Stimulated activated CD4-positive, alpha-beta T cell treated with anti-CD3 and anti-CD28 coated beads, Interleukin-2, amount 100 ng/mL, for 24 hours (primary cell): ENCODE data around the gene ZNF408.

Source experiments
- DNase-seq, 2 donors: peaks; one replicate each; pipeline ENCODE4 v3.0.0-alpha.2; 2020

The ZNF408 gene

DNA sequence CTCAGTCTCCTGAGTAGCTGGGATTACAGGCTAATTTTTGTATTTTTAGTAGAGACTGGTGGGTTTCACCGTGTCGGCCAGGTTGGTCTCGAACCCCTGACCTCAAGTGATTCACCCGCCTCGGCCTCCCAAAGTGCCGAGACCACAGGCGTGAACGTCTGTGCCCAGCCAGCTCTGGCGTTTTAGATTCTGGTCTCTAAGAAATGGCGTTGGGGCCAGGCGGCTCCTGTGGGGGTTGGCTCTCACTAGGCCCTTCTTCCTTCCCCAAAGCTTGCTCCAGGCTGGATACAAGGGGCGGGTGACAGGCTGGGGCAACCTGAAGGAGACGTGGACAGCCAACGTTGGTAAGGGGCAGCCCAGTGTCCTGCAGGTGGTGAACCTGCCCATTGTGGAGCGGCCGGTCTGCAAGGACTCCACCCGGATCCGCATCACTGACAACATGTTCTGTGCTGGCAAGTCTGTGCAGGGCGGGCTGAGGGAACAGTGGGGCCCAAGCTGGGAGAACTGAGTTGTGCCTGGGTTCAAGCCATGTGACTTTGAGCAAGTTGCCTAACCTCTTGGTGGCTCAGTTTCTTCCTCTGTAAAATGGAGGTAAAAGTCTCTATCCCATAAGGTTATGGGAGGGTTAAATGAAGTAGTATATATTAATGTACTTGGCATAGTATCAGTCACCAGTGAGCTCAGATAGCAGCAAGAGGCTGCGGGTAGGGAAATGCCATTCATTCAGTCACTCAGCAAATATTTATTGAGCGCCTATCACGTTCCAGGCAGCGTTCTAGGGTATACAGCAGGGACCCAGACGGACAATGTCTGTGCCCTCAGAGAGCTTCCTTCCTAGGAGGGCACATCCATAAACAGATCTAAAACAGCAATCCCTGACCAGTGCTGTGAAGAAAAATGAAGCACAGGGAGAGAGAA lies 28.5 kb downstream of the ZNF408 start:
- DNase-seq: no peak

DNA sequence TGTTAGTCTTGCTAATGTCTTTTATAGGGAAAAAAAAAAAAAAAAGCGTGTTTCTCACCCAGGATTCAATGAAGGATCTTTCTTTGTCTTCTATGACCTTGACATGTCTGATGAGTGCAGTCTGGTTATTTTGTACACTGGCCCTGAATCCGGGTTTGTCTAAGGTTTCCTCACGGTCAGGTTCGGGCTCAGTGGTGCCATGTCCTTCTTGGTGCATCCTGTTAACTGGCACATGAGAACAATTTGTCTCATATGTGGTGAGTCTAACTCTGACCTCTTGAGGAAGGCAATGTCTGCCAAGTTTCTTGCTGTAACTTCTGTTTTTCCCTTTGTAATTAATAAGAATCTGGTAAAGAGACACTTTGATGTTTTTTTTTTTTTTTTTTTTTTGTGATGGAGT lies 30.7 kb downstream of the ZNF408 start:
- DNase-seq: no peak

DNA sequence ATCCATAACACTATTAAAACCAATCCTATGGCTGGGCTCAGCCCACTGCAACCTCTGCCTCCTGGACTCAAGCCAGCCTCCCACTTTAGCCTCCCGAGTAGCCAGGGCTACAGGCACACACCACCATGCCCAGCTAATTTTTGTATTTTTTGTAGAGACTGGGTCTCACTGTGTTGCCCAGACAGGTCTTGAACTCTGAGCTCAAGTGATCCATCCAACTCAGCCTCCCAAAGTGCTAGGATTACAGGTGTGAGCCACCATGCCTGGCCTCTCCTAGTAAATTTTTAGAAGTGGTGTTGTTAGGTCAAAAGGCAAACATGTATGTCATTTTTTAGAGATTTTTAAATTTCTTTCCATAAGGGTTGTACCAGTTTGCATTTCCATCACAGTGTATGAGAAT lies 32.4 kb downstream of the ZNF408 start:
- DNase-seq: no peak

DNA sequence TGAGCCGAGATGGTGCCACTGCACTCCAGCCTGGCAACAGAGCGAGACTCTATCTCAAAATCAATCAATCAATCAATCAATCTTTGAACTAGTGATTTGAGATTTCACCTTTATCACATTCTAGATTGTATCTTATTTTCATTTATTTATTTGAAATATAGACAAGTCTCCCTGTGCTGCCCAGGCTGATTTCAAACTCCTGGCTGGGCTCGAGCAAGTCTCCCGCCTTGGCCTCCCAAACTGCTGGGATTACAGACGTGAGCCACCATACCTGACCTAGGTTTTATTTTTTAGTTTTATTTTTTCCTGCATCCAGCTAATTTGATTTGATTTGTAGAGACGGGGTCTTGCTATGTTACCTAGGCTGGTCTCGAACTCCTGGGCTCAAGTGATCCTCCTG lies 35.3 kb downstream of the ZNF408 start:
- no peak for DNase-seq

DNA sequence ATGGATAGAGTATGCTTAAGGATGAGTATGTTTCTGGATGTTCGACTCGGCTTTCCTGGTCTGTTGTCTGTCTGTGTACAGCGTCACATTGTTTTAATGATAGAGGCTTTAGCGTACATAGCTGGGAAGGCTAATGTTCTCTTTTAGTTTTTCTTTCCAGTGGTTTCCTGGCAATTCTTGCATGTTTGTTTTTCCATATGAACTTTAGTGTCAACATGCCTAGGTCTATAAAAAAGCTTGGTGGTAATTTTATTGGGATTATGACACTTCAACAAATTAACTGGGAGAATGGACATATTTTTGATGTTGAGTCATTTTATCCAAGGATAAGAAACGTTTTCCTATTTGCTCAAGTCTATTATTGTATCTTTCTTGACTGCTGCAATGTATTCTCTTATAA lies 35.8 kb downstream of the ZNF408 start:
- DNase-seq: no peak

DNA sequence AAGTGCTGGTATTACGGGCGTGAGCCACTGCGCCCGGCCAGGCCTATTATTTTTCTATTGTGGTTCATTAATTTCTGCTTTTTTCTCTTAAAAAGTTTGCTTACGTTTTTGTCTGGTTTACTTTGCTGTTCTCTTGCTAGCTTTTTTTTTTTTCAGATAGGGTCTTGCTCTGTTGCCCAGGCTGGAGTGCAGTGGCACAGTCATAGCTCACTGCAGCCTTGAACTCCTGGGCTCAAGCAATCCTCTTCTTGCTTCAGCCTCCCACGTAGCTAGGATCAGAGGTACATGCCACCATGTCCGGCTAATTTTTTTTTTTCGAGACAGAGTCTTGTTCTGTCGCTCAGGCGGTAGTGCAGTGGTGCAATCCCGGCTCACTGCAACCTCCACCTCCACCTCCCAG lies 36.9 kb downstream of the ZNF408 start:
- no peak for DNase-seq

DNA sequence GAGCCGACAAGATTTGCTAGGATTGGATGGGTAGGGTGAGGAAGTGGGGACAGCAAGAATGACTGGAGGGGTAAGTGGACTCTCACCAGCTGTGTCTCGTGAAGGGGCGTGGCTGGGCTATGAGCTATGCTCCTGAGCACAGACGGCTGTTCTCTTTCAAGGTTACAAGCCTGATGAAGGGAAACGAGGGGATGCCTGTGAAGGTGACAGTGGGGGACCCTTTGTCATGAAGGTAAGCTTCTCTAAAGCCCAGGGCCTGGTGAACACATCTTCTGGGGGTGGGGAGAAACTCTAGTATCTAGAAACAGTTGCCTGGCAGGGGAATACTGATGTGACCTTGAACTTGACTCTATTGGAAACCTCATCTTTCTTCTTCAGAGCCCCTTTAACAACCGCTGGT lies 38.1 kb downstream of the ZNF408 start:
- no peak for DNase-seq

DNA sequence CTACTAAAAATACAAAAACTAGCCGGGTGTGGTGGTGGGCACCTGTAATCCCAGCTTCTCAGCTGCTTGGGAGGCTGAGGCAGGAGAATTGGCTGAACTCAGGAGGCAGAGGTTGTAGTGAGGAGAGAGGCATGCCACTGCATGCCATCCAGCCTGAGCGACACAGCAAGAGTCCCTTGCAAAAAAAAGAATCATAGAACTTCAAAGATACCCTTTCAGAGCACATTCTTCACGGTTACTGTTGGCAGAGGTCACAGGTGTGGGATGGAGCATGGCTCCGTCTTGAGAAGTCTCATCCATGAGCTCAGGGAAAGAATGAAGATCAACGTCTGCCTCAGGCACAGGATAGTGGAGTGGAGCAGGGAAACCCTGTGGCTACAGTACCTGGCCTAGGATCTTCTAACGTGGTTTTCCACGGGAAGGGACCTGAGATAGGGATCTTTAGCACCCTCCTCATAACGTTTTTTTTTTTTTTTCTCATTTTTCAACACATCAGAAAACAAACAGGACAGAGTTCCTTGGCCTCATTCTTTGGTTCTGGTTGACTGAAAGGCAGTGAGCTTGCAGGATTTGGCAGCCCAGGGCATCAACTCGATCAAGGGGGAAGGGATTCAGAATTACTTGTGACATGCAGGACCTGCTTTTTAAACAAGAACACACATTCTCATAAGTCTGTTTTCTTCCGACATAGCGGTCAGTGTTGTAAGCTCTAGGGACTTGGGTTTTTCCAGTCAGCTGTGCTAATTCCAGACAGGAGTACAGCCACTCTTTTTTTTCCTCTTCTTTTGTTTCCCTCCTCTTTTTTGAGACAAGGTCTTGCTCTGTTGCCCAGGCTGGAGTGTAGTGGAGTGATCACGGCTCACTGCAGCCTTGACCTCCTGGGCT lies 41.0 kb downstream of the ZNF408 start:
- no peak for DNase-seq

DNA sequence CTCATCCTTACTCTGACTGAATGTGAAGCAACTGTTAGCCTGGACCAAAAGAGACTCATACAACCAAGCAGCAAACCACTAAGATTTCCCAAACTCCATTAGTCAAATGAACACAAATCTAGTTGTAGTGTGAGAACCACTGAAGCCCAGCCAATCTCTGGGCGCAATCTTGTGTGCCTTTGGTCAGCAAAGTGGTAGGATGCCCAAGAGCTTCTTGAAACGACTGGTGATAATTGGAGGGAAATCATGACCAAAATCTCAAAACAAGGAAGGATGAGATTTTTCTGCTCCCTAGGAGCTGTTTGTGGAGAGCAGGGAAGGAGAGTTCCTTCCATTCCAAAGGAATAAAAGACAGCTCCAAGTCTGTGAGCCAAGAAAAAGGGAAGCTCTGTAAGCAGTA lies 42.2 kb downstream of the ZNF408 start:
- DNase-seq: no peak

DNA sequence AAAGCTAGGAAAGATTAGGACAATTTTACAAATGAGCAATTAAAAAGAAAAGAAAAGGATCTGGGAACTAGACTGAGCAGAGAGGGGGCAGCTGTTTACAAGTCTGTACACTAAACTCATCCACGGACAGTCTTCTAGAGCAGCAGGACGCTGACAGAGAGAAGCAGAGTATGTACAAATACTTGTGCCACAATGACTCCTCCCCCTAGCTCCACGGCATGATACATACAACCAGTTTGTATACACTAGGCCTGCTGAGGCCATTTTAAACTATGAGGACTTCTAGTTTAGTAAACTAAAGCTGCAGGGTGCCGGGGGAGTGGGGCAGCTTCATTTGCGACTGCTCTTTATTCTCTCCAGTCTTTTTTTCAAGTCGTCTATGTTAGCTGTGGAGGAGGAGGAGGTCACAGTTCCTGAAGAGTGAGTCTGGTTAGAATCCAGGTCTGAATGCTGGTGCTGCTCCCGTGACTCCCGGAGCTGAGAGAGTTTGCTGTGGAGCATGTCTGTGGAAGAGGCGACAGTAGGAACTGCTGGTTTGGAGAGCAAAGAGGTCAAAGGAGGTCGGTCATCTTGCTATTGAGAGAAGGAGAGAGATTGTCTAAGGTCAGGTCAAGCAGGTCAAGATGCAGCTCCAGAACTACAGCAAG lies 43.0 kb downstream of the ZNF408 start:
- no peak for DNase-seq

DNA sequence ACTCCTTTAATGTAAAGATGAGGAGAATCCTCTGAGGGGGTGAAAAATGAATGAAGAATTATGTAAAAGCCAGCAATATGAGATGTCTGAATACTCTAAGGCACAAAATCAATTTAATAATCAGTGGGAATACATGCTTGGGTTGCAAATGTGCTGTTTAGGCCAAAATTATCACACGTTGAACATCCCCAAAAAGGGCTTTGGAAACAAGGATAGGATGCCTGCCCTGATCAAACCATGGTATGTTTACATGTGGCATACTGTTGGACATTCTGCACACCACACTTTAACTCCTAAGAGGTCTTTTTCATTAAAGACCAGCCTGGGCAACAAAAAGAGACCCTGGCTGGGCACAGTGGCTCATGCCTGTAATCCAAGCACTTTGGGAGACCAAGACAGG lies 44.5 kb downstream of the ZNF408 start:
- DNase-seq: no peak

DNA sequence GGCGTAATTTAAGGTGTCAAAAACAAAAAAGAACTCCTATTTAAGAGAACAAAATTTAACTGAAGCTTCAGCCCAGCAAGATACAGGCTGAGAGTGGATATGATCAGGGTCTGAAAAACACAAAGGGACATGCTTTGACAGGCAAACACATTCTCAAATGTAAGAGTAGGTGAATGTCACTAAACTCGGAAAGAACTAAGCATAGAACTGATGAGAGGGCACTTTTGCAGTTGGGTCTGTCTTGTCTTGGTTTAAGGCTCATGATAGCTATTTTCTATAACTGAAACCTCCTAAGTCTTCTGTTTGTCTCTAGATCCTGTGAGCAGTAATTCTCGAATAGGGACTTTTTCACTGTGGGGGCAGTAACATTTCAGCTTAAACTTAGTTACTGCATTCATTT lies 45.2 kb downstream of the ZNF408 start:
- DNase-seq: no peak

DNA sequence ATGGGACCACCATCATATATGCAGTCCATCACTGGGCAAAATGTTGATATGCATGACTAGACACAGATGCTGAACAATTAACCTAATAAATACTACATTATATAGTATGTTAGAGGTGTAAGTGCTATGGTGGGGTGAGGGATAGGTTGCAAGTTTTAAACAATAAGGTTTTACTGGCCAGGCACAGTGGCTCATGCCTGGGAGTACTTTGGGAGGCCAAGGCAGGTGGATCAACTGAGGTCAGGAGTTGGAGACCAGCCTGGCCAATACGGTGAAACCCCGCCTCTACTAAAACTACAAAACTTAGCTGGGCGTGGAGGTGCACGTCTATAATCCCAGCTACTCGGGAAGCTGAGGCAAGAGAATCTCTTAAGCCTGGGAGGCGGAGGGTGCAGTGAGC lies 46.3 kb downstream of the ZNF408 start:
- no peak for DNase-seq
